Bone marrow (tissue), 2 donors: ENCODE data around the gene BRD9.
"Not testable (repeated sequence)": the region's sequence is repeated elsewhere in the genome, so short reads cannot be mapped to it uniquely, and the experiment has no call there.

Experiments used
- DNase-seq, 2 donors: peaks; one replicate each; lab custom pipeline; 2025; lab: John Stamatoyannopoulos, UW

Gene BRD9

DNA sequence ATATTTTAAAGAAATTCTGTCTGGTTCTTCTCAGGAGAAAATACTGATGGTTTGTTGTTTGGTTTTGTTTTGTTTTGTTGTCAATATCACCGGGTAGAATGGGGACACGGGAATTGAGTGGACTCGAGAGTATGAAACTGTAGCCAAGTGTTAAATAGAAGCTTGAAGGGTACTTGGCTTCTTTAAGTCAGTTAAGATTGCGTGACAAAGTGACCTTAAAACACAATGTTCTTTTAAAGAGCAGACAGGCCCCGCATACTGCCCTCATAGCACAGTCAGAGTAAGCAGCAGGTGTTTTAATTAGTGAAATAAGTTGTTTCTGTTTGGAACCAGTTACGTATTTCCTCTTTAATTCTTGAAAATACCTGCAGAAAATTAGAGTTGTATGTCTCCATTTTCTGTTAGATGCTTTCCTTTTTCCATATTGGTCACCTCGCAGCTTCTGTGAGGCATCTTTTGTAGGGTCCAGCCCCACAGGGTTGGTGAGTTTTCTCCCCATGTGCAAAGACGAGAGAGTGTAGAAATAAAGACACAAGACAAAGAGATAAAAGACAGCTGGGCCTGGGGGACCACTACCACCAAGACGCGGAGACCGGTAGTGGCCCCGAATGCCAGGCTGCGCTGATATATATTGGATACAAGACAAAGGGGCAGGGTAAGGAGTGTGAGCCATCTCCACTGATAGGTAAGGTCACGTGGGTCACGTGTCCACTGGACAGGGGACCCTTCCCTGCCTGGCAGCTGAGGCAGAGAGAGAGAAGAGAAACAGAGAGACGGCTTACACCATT, 9.7 kb upstream of the BRD9 start:
- no peak for DNase-seq

DNA sequence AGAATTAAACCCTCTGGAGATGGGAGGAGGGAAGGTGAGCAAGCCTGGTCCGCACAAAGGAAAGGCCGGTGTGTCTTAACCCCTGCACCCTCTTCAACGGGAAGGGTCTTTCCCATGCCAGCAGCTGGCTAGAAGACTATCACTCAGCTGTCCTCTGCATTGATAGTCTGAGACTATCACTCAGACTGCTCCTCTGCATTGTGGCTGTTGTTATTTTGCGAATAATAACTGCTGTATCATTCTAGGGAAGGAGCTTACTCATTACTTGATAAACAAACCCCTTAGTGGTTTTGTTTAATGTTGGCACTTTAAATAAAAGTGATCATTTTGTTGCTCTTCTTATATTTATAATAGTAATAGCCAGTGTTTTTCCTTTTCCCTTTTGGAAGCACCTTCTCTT, 8.2 kb upstream of the BRD9 start:
- DNase-seq = no peak

DNA sequence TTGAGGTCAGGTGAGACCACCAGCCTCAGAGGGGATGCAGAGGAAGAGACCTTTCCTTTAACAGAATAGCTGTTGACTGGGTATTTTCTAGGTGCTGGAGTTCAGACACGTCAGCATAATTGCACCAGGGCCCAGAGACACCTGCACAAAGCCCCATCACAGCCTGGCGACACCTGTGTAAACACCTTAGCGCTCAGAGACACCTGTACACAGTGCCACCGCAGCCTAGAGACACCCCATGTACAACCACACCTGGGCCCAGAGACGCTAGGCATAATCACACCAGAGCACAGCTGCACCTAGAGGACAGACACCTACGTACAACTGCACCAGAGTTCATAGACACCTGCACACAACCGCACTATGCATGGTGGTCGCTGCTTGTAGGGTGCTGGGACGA, 1.1 kb upstream of the BRD9 start:
- no peak for DNase-seq

DNA sequence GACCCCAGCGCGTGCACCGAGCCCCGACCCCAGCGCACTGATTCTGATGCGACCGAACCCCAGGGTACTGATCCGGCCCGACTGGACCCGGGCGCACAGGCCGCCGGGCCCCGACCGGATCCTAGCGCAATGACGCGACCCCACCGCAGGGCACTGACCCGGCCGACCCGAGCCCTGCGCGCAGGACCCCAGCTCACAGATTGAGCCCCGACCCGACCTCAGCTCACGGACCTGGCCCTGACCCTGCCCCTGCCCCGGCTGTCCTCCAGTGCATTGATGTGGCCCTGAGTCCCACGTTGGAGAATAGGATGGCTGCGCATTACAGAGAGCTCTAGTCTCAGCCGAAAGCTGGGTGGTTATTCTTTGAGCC, 521 bp upstream of the BRD9 start:
- DNase-seq = no peak

DNA sequence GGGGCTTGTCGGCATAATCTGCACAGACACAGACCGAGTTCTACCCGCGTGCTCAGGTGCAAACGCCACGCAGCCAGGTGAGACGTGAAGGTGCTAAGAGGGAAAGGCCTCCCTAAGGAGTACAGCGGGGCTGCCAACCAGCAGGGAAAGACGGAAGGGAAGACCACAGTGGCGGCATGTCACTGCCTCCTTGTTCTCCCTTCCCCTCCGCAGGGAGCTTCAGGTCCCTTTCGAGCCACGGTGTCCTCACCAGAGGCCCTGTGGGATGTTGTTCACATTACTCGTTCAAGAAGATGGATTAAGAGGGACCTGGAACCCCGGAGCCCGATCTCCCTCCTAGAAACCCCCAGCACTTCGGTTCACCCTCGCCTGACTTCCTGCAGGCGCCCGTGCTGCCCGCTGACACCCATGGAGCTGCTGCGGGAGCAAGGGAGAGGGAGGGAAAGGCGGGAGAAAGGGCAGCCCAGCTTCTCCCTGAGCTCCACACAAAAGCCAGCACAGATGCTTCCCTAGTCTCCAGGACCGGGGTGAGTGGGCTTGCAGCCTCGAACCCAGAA, 686 bp downstream of the BRD9 start:
- DNase-seq = peak in 1 of 2 donors; percentile 33

DNA sequence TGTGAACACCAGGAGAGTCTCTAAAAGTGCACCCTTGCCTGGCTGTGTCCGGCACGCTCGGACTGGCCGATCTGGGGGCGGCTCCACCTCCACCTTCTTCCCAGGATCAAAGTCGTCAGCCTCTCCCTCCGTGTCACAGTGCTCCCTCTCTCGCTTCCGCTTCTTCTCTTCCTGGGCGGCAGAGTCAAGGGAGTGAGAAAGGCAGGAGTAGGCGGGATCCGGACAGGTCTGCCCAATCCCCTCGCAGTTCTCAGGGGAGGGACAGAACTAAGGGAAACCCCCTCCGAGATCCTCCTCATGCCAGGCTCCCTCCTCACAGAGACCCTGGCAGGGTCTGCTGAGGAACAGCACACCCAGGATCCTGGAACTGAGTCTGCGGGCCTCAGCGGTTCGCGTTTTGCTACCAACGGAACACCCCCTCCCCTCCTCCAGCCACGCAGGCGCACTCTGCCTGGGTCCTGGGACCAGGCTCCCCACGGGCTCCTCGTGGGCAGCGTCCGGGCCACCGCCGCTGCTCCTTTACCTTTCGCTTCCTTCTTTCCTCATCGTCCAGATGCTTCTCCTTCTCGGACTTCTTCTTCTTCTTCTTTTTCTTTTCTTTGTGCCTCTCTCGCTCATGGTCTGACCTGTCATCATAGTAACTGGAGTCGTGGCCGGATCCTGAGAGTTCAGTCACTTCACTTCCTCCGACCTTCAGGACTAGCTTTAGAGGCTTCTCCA, 1.3 kb downstream of the BRD9 start:
- DNase-seq = no peak

DNA sequence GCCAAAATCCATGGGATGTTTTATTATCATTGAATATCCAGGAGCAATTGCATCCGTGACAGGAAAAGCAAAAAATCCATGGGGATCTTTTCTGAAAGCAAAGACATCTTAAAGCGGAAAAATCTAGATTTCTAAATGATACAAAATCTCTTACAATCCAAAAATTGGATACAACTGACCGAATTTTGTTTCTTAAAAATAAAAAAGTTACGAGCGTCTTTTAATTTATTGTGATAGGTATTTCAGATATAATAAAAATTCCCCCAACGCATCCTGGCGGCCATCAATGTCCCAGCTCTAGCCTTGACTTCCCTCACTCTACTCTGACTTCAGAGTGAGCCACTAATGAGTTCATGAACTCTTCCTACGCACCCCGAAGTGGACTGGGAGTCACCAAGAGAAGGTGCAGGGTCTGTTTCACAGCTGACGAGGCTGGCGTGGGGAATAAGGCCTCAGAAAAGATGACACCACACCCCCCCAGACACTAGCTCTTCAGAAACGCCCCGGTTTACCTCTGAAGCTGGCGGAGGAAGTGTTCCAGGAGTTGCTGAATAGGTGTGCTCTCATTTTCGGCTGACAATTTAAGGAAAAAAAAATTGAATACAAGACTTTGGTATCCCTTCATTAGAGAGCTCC, 3.4 kb downstream of the BRD9 start:
- no peak for DNase-seq

DNA sequence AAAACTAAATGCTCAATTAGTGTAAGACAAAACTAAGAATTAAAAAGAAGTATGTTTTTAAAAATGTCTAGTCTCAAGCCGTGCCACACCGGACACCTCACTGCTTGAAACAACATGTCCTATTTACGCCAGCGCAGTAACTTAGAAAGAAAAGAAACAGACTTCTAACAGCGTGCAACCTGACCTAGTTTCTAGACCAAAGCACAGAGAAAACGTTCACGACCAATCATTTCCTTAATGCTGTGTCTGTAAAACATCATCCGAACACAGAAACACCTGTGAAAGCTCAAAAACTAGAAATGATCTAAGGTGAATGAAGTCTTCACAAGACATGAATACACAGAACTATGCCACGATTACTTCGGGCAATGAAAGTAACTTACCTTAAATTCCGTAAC, 4.0 kb downstream of the BRD9 start:
- DNase-seq = no peak

DNA sequence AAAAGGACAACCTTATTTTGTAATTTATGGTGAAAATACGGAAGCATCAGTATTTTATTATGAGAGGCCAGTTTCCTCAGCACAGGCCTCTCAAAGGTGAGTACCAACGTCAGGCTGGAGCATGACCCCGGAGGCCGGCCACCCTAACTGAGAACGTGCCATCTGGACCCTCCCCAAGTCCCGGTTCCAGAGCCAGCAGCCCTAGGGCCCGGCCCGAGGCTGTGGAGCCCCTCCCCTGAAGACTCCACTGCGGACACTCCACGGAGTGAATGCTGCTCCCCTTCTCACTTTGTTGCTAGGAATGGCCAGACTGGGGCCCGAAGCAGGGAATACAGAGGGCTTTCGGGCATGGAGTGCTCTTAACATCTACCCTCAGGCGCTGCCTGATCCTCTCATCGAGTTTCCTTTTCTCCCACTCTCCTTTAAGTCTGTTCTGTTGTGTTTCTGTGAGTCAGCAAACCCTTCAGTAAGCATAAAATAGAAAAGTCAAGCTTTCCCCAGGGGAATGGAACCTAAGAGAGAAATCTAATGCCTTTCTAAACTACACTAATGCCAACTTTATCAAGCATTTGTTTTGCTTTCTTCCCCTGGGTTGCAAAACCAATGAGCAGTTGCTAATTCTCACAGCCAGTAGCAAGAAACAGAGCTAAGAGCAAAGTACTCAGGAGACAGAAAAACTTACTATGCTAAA, 4.5 kb downstream of the BRD9 start:
- DNase-seq = no peak

DNA sequence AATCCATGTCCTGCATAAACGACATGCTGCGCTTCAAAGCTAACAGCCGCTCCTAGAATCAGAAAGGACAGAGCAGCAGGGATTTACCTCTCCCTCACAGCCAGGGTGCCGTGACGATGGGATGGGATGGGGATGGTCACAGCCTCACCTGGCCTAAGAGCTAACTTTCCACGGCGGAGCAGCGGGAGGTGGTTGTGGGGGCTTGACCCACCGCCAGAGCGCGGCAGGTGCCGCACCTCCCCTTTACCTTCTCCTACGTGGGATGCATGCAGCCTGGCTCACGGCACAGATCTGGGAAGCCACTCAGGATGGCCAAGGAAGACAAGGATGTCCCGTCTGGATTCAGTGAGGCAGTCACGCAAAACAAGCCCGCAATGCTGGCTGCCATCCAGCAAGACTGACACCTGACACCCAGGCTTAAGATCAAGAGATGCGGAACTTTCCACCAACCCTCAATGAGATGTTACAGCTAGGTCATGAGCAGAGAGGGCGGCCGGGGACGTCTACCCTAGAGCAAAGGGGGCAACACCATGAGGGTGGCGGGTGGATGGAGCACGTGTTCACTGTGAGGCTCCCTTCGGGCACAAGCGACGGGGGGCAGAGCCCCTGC, 5.8 kb downstream of the BRD9 start:
- DNase-seq = no peak

DNA sequence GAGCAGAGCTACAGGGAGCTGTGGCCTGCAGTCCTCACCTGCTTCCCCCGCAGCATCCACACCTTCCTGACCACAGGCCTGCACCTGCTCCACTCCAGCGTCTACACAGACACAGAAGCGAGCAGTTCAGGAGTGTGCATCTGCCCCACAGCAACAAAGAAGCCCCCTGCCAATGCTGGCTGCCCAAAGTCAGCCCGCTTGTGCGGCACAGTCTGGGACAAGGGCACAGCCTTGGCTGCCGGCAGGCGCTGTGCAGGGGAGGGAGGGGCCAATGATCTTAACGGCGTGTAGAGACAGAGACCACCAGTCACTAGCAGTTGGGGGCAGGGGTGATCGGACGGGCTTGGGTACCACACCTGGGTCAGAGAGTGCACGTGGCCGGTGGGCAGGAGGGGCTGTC, 6.6 kb downstream of the BRD9 start:
- no peak for DNase-seq

DNA sequence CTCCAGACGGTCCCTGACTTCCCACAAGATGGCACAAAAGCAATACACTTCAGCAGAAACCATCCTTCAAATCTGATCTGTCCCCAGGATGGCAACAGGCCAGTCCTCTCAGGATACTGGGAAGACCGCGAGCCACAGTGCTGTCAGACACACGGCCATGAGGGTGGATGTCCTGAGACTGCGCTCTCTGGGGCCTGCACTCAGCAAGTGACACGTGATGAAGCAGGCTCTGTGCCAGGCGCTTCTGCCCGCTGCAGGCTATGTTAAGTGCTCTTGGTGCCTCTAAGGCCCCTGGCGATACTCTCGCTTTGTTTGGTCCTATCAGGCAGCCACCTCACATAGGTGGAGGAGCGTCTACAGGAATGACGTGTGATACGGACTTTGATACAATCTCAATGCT, 7.1 kb downstream of the BRD9 start:
- DNase-seq = no peak

DNA sequence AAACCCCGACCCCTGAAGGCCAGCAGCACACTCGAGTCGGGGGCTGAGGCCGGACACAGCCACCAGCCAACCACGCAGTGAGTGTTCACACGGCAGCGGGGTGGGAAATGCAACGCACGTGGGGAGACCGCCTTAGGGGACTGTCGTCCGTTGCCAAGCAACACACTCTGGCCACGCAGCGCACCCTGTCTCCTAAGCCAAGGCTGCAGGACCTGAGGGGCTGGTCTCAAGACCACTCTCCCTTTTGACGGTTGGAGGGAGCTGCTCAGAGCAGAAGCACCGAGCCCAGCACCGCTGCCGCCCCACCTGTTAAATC, 7.5 kb downstream of the BRD9 start:
- DNase-seq = no peak

DNA sequence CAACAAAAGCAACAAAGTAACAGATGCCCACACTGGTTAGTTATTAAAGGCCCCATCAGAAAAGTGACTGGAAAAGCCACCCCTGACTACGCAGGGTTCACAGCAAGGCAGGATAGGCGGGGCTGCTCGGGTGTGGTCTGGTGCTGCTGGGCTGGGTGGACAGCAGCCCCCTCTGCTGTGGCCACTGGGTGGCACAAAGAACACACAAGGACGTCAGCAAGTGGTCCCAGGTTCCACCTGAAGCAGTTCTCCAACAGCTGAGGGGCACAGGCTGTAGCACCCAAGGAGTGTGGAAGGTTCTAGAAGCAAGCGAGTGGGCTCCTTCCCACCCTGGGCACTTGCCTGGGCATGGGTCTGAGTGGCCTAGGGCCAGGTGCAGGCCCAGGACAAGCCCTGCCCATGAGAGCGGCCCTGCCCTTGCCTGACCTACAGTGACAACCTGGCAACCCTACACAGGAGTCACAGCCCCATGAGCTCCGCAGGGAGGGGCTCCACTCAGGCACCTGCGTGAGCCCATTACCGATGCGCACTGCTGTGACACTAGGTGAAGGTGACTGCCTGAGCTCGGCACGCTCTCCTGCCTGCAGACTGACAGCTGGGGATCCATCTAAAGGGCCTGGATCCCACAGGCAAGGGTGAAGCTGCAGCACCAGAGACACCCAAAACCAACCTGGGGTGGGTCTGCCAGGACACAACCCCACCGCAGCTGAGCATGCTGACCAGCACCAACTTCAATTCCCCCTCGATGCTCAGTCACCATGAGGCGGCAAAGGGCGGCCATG, 8.1 kb downstream of the BRD9 start:
- no peak for DNase-seq

DNA sequence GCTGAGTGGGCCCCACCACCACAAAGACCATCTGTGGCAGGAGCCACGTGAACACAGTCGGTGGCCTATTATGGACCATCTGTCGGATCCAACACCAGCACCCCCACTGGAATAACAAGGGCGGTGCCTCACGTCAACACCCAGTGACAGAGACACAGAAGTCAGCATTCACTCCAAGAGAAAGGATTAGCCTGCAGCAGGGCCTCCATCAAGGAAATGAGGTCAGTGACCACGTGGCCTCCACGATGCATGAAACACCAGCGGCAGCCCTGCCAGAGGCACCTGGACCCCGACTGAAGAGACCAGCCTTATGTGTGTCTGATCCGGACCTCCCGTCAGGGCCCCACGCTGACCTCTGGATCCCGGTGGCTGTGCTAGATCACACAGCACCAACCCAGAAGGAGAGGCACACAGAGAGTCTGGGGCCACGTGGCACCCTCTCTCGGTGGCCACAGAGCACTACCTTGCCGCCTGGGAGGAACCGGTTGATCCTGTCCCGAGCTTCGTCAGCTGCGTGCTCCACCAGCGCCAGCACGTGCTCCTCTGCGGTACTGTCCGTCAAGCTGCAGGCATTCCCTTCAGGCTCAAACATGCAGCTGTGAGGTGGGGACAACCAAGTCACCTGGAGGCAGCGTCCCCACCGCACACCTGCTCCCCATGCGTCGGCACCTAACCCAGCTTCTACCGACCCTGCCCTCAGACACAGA, 9.0 kb downstream of the BRD9 start:
- no peak for DNase-seq

DNA sequence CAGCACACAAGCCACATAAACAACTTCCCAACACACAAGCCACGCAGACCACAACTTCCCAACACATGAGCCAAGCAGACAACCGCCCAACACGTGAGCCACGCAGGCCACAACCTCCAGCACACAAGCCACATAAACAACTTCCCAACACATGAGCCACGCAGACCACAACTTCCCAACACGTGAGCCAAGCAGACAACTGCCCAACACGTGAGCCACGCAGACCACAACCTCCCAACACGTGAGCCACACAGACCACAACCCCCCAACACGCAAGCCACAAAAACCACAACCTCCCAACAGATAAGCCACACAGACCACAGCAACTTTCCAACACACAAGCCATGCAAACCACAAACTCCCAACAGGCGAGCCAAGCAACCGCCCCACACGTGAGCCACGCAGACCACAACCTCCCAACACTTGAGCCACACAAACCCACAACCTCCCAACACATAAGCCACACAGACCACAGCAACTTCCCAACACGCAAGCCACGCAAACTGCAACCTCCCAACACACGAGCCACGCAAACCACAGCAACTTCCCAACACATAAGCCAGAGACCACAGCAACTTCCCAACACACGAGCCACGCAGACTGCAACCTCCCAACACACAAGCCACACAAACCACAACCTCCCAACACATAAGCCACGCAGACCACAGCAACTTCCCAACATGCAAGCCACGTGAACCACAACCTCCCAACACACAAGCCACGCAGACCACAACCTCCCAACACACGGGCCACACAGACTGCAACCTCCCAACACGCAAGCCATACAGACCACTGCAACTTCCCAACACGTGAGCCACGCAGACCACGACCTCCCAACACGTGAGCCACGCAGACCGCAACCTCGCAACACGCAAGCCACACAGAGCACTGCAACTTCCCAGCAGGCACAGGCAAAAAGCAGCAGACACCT, 10.1 kb downstream of the BRD9 start:
- no peak for DNase-seq

DNA sequence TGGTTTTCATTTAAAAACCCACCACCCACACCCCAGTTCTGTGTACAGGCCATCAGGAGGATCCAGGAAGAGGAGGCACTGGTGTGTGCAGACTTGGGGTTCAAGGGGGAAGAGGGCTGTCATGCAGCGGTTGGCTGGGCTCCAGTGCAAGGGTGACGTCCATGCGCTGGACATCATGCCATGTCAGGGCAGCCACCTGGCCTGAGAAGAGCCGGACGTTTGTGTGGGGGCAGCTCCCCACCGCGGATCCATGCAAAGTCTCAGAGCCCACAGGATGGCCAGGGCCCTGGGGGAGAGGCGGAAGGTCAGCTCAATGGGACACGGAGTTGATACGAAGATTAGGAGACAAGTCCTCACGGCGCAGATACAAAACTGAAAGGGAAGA, 11.1 kb downstream of the BRD9 start:
- DNase-seq = no peak

DNA sequence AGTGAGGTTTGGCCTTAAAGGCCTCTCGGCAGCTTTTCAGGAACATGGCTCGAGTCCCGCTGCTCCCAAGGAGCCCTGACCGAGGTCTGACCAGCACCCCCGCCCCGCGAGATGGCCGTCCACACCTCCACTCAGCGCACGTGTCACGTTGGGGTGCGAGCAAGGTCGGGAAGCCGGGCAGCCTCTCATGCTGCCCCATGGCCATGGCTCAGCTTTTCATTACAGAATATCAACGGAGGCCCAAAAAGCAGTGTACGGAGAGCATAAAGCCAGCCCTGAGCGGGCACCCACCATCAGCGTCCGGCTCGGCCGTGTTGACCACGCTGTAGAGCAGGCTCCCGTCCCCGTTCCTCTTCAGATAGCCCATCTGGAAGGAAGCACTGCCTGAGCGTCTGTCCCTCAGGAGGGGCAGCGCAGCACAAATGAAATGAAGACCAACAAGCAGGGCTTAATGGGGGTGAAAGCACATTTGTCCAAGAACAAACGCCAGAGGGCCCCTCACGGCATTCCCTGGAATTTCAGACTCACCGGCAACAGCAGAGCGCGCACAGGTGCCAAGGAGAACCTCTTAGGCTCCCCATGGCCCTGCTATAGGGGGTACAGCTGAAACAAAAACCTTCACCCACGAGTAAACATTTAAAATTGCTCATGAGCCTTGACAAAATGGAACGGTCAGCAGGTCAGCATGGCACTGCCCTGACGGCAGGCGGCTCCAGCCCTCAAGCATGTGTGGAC, 11.6 kb downstream of the BRD9 start:
- no peak for DNase-seq

DNA sequence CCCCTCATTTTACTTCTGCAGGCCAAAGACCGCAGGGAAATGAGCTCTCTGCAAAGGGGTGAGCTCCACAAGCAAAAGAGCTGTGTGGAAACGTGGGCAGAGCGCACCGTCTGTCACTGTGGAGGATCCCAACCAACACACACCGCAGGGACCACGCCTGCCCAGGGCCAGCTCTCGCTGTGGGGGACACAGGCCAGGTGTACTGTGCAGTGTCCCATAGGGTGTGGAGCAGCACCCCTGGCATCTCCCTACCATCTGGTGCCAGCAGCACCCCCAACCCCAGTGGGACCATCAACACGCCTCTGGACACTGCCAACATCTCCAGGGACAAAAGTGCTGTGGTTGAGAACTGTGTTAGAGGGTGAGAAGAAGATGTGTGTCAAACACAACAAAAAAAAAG, 13.9 kb downstream of the BRD9 start:
- not testable (repeated sequence) for DNase-seq
